Ishikawa (cell line): ENCODE measurements around the gene PTPRD.

ENCODE experiments used
- CEBPB ChIP-seq: IDR thresholded peaks from 2 replicates; pipeline ENCODE4 v1.6.1; 2012
- FOXM1 ChIP-seq: IDR thresholded peaks from 2 replicates; pipeline ENCODE4 v1.6.1; 2012; ENCODE audit warnings: low read depth, borderline replicate concordance
- TAF1 ChIP-seq: IDR thresholded peaks from 2 replicates; pipeline ENCODE4 v1.6.1; 2012; ENCODE audit warnings: low read depth, mild to moderate bottlenecking

DNA sequence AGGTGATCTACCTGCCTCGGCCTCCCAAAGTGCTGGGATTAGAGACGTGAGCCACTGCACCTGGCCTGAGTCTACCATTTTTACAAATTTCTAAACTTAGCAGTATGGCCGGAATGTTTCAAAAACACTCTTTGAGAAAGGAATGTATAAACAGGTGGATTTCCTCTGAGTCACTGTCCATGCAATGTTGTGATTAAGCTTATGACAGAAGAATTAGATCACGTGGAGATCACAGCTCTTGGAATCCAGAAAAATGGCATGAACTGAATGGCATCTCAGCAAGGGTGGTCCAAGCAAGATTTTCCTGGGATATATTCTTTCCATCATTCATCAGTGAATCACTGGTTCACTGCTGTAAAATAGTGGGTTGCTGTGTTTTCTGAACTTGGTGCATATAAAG is 865.0 kb downstream of the PTPRD start:
- TF ChIP-seq FOXM1 (no peak), CEBPB (no peak), TAF1 (no peak)
